ENCODE results near the gene IRX4. TPM values are rescaled to one million over a fixed set of nuclear protein-coding genes. Genes with fewer than 3 reads are reported as not detected.

IRX4 gene
- total and polyA plus RNA-seq, 2 donors (not counting 3 experiments of a cell fraction or from before 2014, with no cell fraction given): not detected

DNA sequence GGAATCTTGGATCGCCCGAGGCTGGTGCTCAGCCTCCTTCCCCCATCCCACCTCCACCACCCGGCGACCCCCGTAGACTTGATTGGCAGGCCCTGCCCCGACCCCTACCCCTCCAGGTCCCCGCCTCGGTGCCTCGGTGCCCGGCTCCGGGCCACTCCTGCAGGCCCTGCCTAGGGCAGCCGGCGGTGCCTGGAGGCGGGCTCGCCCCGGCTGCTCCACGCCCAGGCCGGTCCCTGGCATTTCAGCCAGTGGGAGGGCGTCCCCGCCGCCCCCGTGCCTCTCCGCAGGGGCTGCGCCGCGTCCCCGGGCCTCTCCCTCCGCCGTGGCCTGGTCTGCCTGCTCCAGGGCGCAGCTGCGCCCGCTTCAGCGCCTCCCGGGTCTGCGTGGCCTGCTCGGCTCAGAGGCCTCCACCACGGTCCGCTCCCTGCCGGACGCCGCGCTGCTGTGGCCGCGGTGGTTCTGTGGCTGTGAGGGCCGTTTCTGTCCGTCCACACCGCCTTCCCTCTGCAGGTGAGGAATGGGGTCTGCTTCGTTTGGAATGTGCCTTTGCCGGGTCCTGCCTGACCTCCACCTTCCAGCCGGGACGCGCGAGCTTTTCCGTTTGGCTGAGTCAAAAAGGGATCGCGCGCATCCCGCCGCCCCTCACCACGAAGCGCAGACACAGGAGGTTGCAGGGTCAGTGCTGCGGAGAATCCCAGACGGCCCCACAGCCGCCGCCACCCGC is 48.3 kb upstream of the IRX4 start:
- TF ChIP-seq EZH2 (IDR thresholded peaks at IDR 0.05; ENCODE audit: borderline replicate concordance, low read depth, low read length, severe bottlenecking): peak; percentile 54
- no peak for TF ChIP-seq POLR2A (IDR thresholded peaks at IDR 0.05; ENCODE audit: low read depth, low read length)
- no peak for TF ChIP-seq MYC (IDR thresholded peaks at IDR 0.05; ENCODE audit: low read depth, low read length)
- Histone ChIP-seq H3K79me2 (ENCODE audit: control insufficient read depth, insufficient read depth, low read length) (no peaks in the 10 kb centered on the region), H3K36me3 (ENCODE audit: control insufficient read depth in 2 of 2, extremely low read depth in 1 of 2, insufficient read depth in 2 of 2, low read length in 2 of 2) (no peaks in the 10 kb centered on the region), H3K4me2 (ENCODE audit: insufficient read depth, low read length) (no peak overlapping the region), H2AFZ (ENCODE audit: low read depth, low read length) (no peak overlapping the region), H3K4me1 (ENCODE audit: control insufficient read depth, extremely low read depth, insufficient read depth, low read length) (no peaks in the 10 kb centered on the region), H4K20me1 (replicated peaks; ENCODE audit: control insufficient read depth, extremely low read depth, insufficient read depth, low read length) (no peaks in the 10 kb centered on the region), H3K9me1 (replicated peaks; ENCODE audit: control insufficient read depth, extremely low read depth, insufficient read depth, low read length) (no peaks in the 10 kb centered on the region), H3K9me3 (replicated peaks; ENCODE audit: control insufficient read depth, insufficient read depth, low read length) (no peaks in the 10 kb centered on the region), H3K27me3 (ENCODE audit: control insufficient read depth in 2 of 2, insufficient read depth in 2 of 2, low read length in 2 of 2) (peaks cover 7 to 10% of the 10 kb centered on the region in 2 experiments), H3K4me3 (replicated peaks in 1 of 3; ENCODE audit: insufficient read depth in 1 of 3, low read depth in 1 of 3, low read length in 3 of 3) (no peak overlapping the region), H3K27ac (ENCODE audit: insufficient read depth, low read depth, low read length) (no peak overlapping the region), H3K9ac (replicated peaks; ENCODE audit: extremely low read depth, insufficient read depth, low read length) (no peak overlapping the region)
- FAIRE-seq (no peak), DNase-seq (ENCODE audit: low read depth, low spot score) (no peak)
- intact Hi-C loops (cut with micrococcal nuclease): no loop called here
- POLR2A ChIA-PET: no interaction called here
- CTCF ChIA-PET: no interaction called here
- no TSS peak for BruUV-seq (replicated peaks)
- dilution Hi-C loops (cut with MboI; ENCODE audit: extremely low pct_ligation_motif_present, low sequenced_read_pairs): no loop called here

DNA sequence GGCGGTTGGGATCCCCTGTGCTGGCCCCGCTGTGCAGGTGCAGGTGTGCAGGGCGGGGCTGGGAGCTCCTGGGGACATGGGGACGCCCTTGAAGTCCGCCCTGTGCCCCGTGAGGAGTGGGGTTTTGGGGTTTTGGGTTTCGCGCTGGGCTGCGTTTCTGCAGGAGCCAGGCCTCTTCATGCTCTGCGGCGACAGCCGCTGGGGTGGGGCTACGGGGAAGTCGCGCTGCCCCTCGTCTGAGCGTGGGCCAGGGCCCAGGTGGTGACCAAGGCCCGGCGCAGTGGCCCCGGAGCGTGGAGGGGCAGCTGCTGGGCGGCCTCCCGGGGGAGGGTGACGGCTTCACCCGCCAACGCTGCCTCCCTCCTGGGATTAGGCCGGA is 47.8 kb upstream of the IRX4 start:
- H3K36me3 ChIP-seq (ENCODE audit: control insufficient read depth in 2 of 2, extremely low read depth in 1 of 2, insufficient read depth in 2 of 2, low read length in 2 of 2): no peaks in the 10 kb centered on the region
- H3K79me2 ChIP-seq (ENCODE audit: control insufficient read depth, insufficient read depth, low read length): no peaks in the 10 kb centered on the region
- FAIRE-seq (no peak), DNase-seq (ENCODE audit: low read depth, low spot score) (no peak)
- POLR2A ChIA-PET: no interaction called here
- no peaks in the 10 kb centered on the region for H3K9me1 ChIP-seq (replicated peaks; ENCODE audit: control insufficient read depth, extremely low read depth, insufficient read depth, low read length)
- CTCF ChIA-PET: no interaction called here
- no peaks in the 10 kb centered on the region for H3K9me3 ChIP-seq (replicated peaks; ENCODE audit: control insufficient read depth, insufficient read depth, low read length)
- peaks cover 7 to 10% of the 10 kb centered on the region in 2 experiments for H3K27me3 ChIP-seq (ENCODE audit: control insufficient read depth in 2 of 2, insufficient read depth in 2 of 2, low read length in 2 of 2)
- intact Hi-C loops (cut with micrococcal nuclease) (no loop called here), dilution Hi-C loops (cut with MboI; ENCODE audit: extremely low pct_ligation_motif_present, low sequenced_read_pairs) (no loop called here)
- TF ChIP-seq POLR2A (IDR thresholded peaks at IDR 0.05; ENCODE audit: low read depth, low read length): no peak
- TF ChIP-seq, protein P1, sequence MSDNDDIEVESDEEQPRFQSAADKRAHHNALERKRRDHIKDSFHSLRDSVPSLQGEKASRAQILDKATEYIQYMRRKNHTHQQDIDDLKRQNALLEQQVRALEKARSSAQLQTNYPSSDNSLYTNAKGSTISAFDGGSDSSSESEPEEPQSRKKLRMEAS (IDR thresholded peaks at IDR 0.05; ENCODE audit: insufficient read depth, insufficient read length): no peak
- no peak for TF ChIP-seq EZH2 (IDR thresholded peaks at IDR 0.05; ENCODE audit: borderline replicate concordance, low read depth, low read length, severe bottlenecking)
- TF ChIP-seq JUN (IDR thresholded peaks at IDR 0.05; ENCODE audit: borderline replicate concordance, insufficient read depth, insufficient read length, low read depth): no peak
- TF ChIP-seq GATA2 (IDR thresholded peaks at IDR 0.05; ENCODE audit: insufficient read depth, insufficient read length, low read depth, low read length): no peak
- TF ChIP-seq MYC (IDR thresholded peaks at IDR 0.05; ENCODE audit: low read depth, low read length): no peak
- TF ChIP-seq, protein P2, sequence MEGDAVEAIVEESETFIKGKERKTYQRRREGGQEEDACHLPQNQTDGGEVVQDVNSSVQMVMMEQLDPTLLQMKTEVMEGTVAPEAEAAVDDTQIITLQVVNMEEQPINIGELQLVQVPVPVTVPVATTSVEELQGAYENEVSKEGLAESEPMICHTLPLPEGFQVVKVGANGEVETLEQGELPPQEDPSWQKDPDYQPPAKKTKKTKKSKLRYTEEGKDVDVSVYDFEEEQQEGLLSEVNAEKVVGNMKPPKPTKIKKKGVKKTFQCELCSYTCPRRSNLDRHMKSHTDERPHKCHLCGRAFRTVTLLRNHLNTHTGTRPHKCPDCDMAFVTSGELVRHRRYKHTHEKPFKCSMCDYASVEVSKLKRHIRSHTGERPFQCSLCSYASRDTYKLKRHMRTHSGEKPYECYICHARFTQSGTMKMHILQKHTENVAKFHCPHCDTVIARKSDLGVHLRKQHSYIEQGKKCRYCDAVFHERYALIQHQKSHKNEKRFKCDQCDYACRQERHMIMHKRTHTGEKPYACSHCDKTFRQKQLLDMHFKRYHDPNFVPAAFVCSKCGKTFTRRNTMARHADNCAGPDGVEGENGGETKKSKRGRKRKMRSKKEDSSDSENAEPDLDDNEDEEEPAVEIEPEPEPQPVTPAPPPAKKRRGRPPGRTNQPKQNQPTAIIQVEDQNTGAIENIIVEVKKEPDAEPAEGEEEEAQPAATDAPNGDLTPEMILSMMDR (IDR thresholded peaks at IDR 0.05; ENCODE audit: extremely low read depth in 1 of 2, insufficient read depth in 1 of 2, low read depth in 1 of 2, low read length in 2 of 2): no peak
- no peak for TF ChIP-seq POLR2AphosphoS5 (IDR thresholded peaks at IDR 0.05; ENCODE audit: insufficient read depth, low read depth, low read length)
- no peak for TF ChIP-seq FOS (IDR thresholded peaks at IDR 0.05; ENCODE audit: borderline replicate concordance, insufficient read depth, low read length)
- no peak overlapping the region for H3K4me2 ChIP-seq (ENCODE audit: insufficient read depth, low read length)
- no peak overlapping the region for H3K4me3 ChIP-seq (replicated peaks in 1 of 3; ENCODE audit: insufficient read depth in 1 of 3, low read depth in 1 of 3, low read length in 3 of 3)
- H4K20me1 ChIP-seq (replicated peaks; ENCODE audit: control insufficient read depth, extremely low read depth, insufficient read depth, low read length): no peaks in the 10 kb centered on the region
- no peaks in the 10 kb centered on the region for H3K4me1 ChIP-seq (ENCODE audit: control insufficient read depth, extremely low read depth, insufficient read depth, low read length)
- H2AFZ ChIP-seq (ENCODE audit: low read depth, low read length): no peak overlapping the region
- no peak overlapping the region for H3K27ac ChIP-seq (ENCODE audit: insufficient read depth, low read depth, low read length)
- H3K9ac ChIP-seq (replicated peaks; ENCODE audit: extremely low read depth, insufficient read depth, low read length): no peak overlapping the region
- no TSS peak for BruUV-seq (replicated peaks)
